ENCODE data around the gene HOXA10. TPM values are rescaled to one million over a fixed set of nuclear protein-coding genes. Genes with fewer than 3 reads are reported as not detected.

HOXA10 gene
- 26.4 and 30.7 TPM in 2 replicates for total RNA-seq (2014; rRNA removed; shearing (Covaris generic))

- DNase-seq (ENCODE audit: low spot score): no peak
Observed at GRCh38 chr7:27173956-27174873, at the start of gene HOXA10. Gene HOXA10, minus strand, starts transcription at chr7:27174320. Its CDS starts 14 bp downstream, at chr7:27174306.

- peak; percentile 27 for DNase-seq (ENCODE audit: low spot score)
Observed at GRCh38 chr7:27221201-27221797, 47.2 kb upstream of the HOXA10 start.

GRCh38 chr7:27220440-27220955 lies 46.4 kb upstream of the HOXA10 start:
- no peak for DNase-seq (ENCODE audit: low spot score)

DNA sequence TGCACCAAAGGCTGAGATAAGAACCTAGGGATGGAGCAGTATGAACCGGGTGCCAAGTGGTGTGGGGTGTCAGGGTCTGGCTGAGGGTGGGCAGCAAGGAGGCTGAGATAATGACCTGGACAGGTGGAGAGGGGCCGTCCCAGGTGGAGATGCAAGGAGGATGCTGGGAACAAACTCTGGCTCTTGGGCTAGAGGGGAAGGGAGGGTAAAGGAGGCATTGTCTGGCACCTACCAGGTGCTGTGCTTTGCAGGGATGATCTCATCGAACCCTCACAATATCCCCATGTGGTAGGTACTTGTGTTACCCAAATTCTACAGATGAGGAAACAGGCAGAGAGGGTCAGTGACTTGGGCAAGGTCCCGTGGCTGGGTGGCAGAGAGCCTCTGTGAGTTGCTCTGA lies 45.7 kb upstream of the HOXA10 start:
- no peak for DNase-seq (ENCODE audit: low spot score)

DNA sequence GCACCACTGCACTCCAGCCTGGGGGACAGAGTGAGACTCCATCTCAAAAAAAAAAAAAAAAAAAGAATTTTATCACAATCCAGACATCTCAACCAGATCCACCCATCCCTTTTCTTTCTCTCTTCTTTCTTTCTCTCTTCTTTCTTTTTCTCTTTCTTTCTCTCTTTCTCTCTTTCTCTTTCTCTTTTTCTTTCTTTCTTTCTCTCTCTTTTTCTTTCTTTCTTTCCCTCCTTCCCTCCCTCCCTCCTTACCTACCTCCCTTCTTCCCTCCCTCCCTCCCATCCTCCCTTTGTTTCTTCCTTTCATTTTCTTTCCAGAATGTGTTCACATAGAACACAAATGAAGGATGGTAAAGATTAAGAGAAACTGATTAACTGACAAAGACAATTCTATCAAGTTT lies 43.8 kb upstream of the HOXA10 start:
- no peak for DNase-seq (ENCODE audit: low spot score)

GRCh38 chr7:27215356-27215755 lies 41.2 kb upstream of the HOXA10 start:
- DNase-seq (ENCODE audit: low spot score): no peak

- no peak for DNase-seq (ENCODE audit: low spot score)
Observed at GRCh38 chr7:27214239-27214950, 40.3 kb upstream of the HOXA10 start.

GRCh38 chr7:27213433-27214238 lies 39.5 kb upstream of the HOXA10 start:
- DNase-seq (ENCODE audit: low spot score): no peak

DNA sequence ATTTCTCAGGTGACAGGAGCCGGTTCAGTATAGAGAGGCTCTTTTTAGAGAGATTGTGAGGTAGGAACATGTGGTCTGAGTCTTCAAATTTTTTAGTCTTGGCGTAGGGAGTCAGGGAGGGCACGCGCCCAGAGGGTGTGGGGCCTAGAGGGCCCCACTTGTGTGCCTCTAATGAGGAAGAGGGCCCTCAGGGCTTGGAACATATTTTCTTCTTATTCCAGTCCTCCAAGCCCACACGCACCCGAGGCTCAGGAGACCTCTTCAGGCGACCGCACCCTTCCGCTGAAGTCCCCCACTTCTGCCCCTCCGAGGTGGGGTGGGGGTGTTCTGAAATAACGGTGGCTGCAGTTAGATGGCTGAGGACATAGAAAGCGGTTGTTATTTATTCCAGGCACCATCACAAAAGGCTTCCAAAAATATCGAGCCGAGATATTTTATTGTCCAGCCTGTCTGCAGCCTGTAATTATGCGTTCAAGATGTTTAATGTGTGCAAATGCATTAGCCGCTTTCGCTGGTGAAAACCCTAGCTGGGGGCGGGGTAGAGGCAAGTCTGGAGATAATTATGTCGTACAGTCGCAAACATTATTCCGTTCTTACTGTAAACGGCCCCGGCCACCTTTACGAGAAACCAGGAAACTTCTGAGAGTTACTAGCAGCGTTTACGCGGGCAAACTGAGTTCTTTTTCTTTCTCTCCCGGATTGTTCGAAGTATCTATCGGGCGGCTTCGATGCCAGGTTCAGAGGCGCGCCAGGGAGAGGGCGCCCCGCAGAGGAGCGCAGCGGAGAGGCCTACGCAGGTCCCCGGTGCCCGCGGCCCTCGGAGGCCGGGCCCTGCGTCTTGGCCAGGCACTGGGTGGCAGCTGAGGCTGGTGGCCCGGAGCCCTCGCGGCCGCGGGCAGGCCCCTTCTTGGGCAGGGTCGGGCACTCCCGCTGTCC lies 38.6 kb upstream of the HOXA10 start:
- no peak for DNase-seq (ENCODE audit: low spot score)

- no peak for DNase-seq (ENCODE audit: low spot score)
Observed at GRCh38 chr7:27211764-27212204, 37.7 kb upstream of the HOXA10 start.

DNA sequence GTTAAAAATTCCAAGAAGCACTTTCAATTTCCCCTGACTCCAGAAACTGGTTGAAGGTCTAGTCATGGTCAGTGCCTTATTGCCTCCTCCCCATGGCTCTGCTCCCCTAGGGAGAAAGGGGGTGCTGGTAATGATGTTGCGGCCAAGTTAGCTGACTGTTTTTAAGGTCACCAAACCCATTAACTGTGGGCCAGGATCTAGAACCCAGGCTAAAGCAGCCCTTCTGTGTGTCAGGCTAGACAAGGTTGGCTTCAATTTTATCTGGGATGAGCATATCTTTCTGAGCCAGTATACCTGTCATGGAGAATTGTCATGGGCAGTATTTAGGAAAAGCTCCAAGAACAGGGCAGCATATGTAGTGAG lies 36.9 kb upstream of the HOXA10 start:
- DNase-seq (ENCODE audit: low spot score): no peak

DNA sequence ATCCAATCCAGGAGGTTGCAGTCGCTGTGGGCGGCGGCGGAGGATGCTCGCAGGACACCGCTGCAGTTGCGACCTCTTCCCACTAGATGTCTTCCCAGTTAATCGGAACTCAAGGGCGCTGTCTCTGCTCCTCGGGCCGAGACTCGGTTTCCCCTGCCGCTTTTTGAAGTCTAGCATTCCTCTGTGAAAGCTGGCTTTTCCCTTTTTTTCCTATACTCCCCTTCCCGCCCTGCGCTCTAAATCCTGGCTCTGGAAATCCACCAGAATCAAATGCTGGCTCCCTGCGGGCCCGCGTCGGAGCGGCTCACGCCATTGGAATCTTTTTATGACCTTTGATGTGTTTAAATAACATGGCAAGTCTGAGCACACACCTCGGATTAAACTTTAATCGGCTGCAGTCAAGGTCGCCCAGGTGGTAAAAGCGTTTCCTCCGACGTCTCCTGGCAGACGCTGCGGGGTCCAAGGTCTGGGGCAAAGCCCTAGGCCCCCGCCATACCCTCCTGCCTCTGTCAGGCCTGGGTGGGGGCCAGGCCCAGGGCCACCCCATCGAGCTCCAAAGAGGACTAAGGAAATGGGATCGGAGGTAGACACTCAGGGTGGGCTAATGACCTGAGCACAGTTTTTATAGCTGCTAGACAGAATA lies 36.4 kb upstream of the HOXA10 start:
- peak; percentile 53 for DNase-seq (ENCODE audit: low spot score)

- no peak for DNase-seq (ENCODE audit: low spot score)
Observed at GRCh38 chr7:27209933-27210440, 35.9 kb upstream of the HOXA10 start.

GRCh38 chr7:27208998-27209397 lies 34.9 kb upstream of the HOXA10 start:
- no peak for DNase-seq (ENCODE audit: low spot score)

DNA sequence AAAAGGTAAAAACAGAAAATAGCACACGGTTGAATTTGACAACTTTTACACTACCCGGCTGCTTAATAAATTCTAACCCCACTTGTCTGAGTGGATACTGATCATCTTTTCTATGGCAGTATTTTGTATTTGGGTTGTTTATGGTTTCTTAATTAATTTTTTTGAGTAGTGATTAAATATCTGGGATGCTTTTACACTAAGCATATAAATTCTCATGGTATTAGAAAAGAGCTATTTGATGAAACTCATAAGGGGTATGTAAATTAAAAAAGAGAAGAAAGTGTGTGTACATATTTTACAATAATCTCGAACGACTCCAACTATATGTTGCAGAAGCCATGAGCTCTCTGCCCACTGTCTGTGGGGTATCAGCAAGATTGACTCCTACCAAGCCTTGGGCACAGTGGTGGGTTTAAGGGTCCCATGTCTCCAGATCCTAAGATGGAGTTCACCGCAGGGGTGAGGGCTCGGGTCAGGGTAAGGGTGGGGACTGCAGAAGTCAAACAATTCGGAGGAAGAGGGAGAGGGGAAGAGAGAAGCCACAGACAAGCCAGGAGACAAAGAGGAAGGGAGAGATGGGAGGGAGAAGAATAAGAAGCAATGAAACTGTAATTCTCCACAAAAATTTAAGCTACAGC lies 33.3 kb upstream of the HOXA10 start:
- no peak for DNase-seq (ENCODE audit: low spot score)

GRCh38 chr7:27205325-27206280 lies 31.5 kb upstream of the HOXA10 start:
- no peak for DNase-seq (ENCODE audit: low spot score)

DNA sequence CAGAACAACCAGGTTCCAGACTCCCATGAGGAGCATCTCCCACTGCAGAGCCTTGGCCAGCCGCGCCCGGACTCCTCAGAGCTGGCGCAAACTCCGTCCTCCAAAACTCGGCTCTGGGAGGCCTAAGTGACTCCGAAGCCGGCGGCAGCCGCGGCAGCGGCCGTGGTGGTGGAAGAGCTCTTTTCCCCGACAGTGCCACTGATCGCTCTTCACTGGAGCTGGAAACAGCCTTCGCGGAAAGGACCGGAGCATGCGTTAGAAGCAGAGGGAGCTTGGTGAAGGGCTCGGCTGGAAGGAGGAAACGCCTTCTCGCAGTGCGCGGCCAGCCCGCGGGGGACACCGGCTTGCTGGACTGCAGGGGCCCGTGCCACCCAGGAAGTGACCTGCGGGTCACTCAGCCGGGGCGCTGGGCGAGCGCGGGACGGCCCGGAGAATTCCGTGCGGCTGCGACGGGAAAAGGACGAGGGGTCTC lies 30.8 kb upstream of the HOXA10 start:
- no peak for DNase-seq (ENCODE audit: low spot score)

All from A172 (cell line).